DOHH2 (cell line): ENCODE measurements around the gene ADAM10.

Source experiments
- CTCF ChIP-seq: fragments of 200-600 bp; sonication (generic); IDR thresholded peaks from one replicate; pipeline ENCODE4 v1.5.1; 2014; ENCODE audit warnings: antibody characterized with exemption, mild to moderate bottlenecking, low read depth, low read length; ENCODE audit not compliant: poor library complexity, severe bottlenecking
- EZH2phosphoT487 ChIP-seq: fragments of 200-600 bp; sonication (generic); IDR thresholded peaks from 2 replicates; pipeline ENCODE4 v1.6.1; 2017; ENCODE audit warnings: borderline replicate concordance, mild to moderate bottlenecking, antibody characterized with exemption, low read length, moderate library complexity, mixed read lengths

- no peak for TF ChIP-seq CTCF
- no peak for TF ChIP-seq EZH2phosphoT487
These were observed 70.8 kb downstream of the ADAM10 start for GRCh38 chr15:58678683-58679082.
